Uterus (tissue), 2 donors: Measurements from ENCODE around the gene RSKR.

Experiments used
- CTCF ChIP-seq, 4 experiments: fragments of 200-600 bp in 2 of 4; fragments of 450-650 bp in 2 of 4; sonication (generic) in 2 of 4; IDR thresholded peaks; one replicate each; pipeline ENCODE4 v1.5.1; 2016 to 2019; ENCODE audit warnings: antibody characterized with exemption in 4 of 4, mild to moderate bottlenecking in 2 of 4, moderate library complexity in 1 of 4
- POLR2A ChIP-seq, 2 donors: fragments of 450-650 bp; IDR thresholded peaks; one replicate each; pipeline ENCODE4 v1.6.1; 2016; ENCODE audit warnings: antibody characterized with exemption in 2 of 2, mild to moderate bottlenecking in 1 of 2, moderate library complexity in 1 of 2

GRCh38 chr17:28615260-28615940 lies 1.4 kb upstream of the RSKR start:
- TF ChIP-seq POLR2A (IDR thresholded peaks at IDR 0.05), result no peak
- no peak for TF ChIP-seq CTCF (IDR thresholded peaks at IDR 0.05)
